NCI-H526 treated with DMSO at 0.1 percent for 48 hours (cell line): ENCODE data around the gene VENTX.

Experiments used
- DNase-seq: peaks from one replicate; lab custom pipeline; 2025; lab: John Stamatoyannopoulos, UW

VENTX gene

GRCh38 chr10:133235265-133235855, 2.3 kb upstream of the VENTX start:
- DNase-seq: no peak

- no peak for DNase-seq
Observed at GRCh38 chr10:133235932-133236331, 1.7 kb upstream of the VENTX start.

- DNase-seq: no peak
Observed at GRCh38 chr10:133236401-133237240, 1.0 kb upstream of the VENTX start.

- DNase-seq: no peak
Observed at GRCh38 chr10:133237241-133237587, 441 bp upstream of the VENTX start.

- DNase-seq: no peak
Observed at GRCh38 chr10:133238466-133238804, 780 bp downstream of the VENTX start.

- no peak for DNase-seq
Observed at GRCh38 chr10:133239990-133240389, 2.3 kb downstream of the VENTX start.

- DNase-seq: no peak
Observed at GRCh38 chr10:133241501-133242205, 4.0 kb downstream of the VENTX start.

GRCh38 chr10:133242611-133243356, 5.1 kb downstream of the VENTX start:
- DNase-seq: no peak

GRCh38 chr10:133243593-133243992, 5.9 kb downstream of the VENTX start:
- DNase-seq: no peak

GRCh38 chr10:133245439-133246235, 8.0 kb downstream of the VENTX start:
- no peak for DNase-seq

- no peak for DNase-seq
Observed at GRCh38 chr10:133246236-133246626, 8.6 kb downstream of the VENTX start.

- no peak for DNase-seq
Observed at GRCh38 chr10:133247681-133248333, 10.2 kb downstream of the VENTX start.

- DNase-seq: no peak
Observed at GRCh38 chr10:133248334-133248715, 10.7 kb downstream of the VENTX start.

- no peak for DNase-seq
Observed at GRCh38 chr10:133249094-133249780, 11.6 kb downstream of the VENTX start.

- DNase-seq: no peak
Observed at GRCh38 chr10:133249975-133250754, 12.5 kb downstream of the VENTX start.

- DNase-seq: no peak
Observed at GRCh38 chr10:133251388-133252222, 13.9 kb downstream of the VENTX start.

GRCh38 chr10:133252223-133252552, 14.5 kb downstream of the VENTX start:
- DNase-seq: no peak

GRCh38 chr10:133253361-133253955, 15.8 kb downstream of the VENTX start:
- no peak for DNase-seq
